ENCODE data around the gene PIK3C2G.
A peak's percentile ranks its signal among the peaks of the same experiment; 100 is the strongest.

Gene PIK3C2G

GRCh38 chr12:18355429-18355828, 94.1 kb downstream of the PIK3C2G start:
- no peaks in the 10 kb centered on the region for H3K4me1 ChIP-seq (ENCODE audit: insufficient read depth, low read length)
- H3K36me3 ChIP-seq (ENCODE audit: insufficient read depth, low read depth, low read length), result no peaks in the 10 kb centered on the region
- H3K27ac ChIP-seq (ENCODE audit: low read length), result no peak overlapping the region
- H3K9ac ChIP-seq (ENCODE audit: low read depth, low read length), result no peak overlapping the region
- no peaks in the 10 kb centered on the region for H3K27me3 ChIP-seq (ENCODE audit: insufficient read depth, low read length)
- no peak overlapping the region for H3K4me3 ChIP-seq (ENCODE audit: low read length)
- H3K9me3 ChIP-seq (ENCODE audit: insufficient read depth, low read depth, low read length), result no peaks in the 10 kb centered on the region

GRCh38 chr12:18358077-18358476, 96.8 kb downstream of the PIK3C2G start:
- Histone ChIP-seq H3K27ac (ENCODE audit: low read length) (no peak overlapping the region), H3K36me3 (ENCODE audit: insufficient read depth, low read depth, low read length) (no peaks in the 10 kb centered on the region), H3K9ac (ENCODE audit: low read depth, low read length) (no peak overlapping the region), H3K4me1 (ENCODE audit: insufficient read depth, low read length) (peaks cover under 1% of the 10 kb centered on the region; the same call in 1 of the 2 replicates), H3K9me3 (ENCODE audit: insufficient read depth, low read depth, low read length) (peaks cover 15% of the 10 kb centered on the region), H3K27me3 (ENCODE audit: insufficient read depth, low read length) (no peaks in the 10 kb centered on the region), H3K4me3 (ENCODE audit: low read length) (no peak overlapping the region)

GRCh38 chr12:18358930-18359329, 97.6 kb downstream of the PIK3C2G start:
- H3K9ac ChIP-seq (ENCODE audit: low read depth, low read length), result no peak overlapping the region
- no peak overlapping the region for H3K4me3 ChIP-seq (ENCODE audit: low read length)
- H3K27me3 ChIP-seq (ENCODE audit: insufficient read depth, low read length), result no peaks in the 10 kb centered on the region
- peaks cover 8% of the 10 kb centered on the region; the same call in 1 of the 2 replicates for H3K4me1 ChIP-seq (ENCODE audit: insufficient read depth, low read length)
- no peak overlapping the region for H3K27ac ChIP-seq (ENCODE audit: low read length)
- no peaks in the 10 kb centered on the region for H3K36me3 ChIP-seq (ENCODE audit: insufficient read depth, low read depth, low read length)
- peaks cover 17% of the 10 kb centered on the region for H3K9me3 ChIP-seq (ENCODE audit: insufficient read depth, low read depth, low read length)

- H3K4me3 ChIP-seq (ENCODE audit: low read length), result no peak overlapping the region
- H3K4me1 ChIP-seq (ENCODE audit: insufficient read depth, low read length), result peaks cover 8% of the 10 kb centered on the region; the same call in 1 of the 2 replicates
- H3K27ac ChIP-seq (ENCODE audit: low read length), result no peak overlapping the region
- no peak overlapping the region for H3K9ac ChIP-seq (ENCODE audit: low read depth, low read length)
- no peaks in the 10 kb centered on the region for H3K36me3 ChIP-seq (ENCODE audit: insufficient read depth, low read depth, low read length)
- H3K27me3 ChIP-seq (ENCODE audit: insufficient read depth, low read length), result no peaks in the 10 kb centered on the region
- peaks cover 17% of the 10 kb centered on the region for H3K9me3 ChIP-seq (ENCODE audit: insufficient read depth, low read depth, low read length)
Measured at GRCh38 chr12:18361433-18361832, 100.1 kb downstream of the PIK3C2G start.

- Histone ChIP-seq H3K27ac (ENCODE audit: low read length) (no peak overlapping the region), H3K4me1 (ENCODE audit: insufficient read depth, low read length) (peaks cover 8% of the 10 kb centered on the region; the same call in 1 of the 2 replicates), H3K27me3 (ENCODE audit: insufficient read depth, low read length) (no peaks in the 10 kb centered on the region), H3K4me3 (ENCODE audit: low read length) (0 out of 2 replicates have a peak overlapping the region, but pooled peaks have one; percentile 23), H3K9ac (ENCODE audit: low read depth, low read length) (no peak overlapping the region), H3K36me3 (ENCODE audit: insufficient read depth, low read depth, low read length) (no peaks in the 10 kb centered on the region), H3K9me3 (ENCODE audit: insufficient read depth, low read depth, low read length) (peaks cover 17% of the 10 kb centered on the region)
Measured at GRCh38 chr12:18363321-18363720, 102.0 kb downstream of the PIK3C2G start.

GRCh38 chr12:18368594-18368993, 107.3 kb downstream of the PIK3C2G start:
- Histone ChIP-seq H3K4me3 (ENCODE audit: low read length) (no peak overlapping the region), H3K4me1 (ENCODE audit: insufficient read depth, low read length) (0 out of 2 replicates have a peak, but pooled peaks cover 2% of the 10 kb centered on the region), H3K27ac (ENCODE audit: low read length) (no peak overlapping the region), H3K9ac (ENCODE audit: low read depth, low read length) (no peak overlapping the region), H3K36me3 (ENCODE audit: insufficient read depth, low read depth, low read length) (no peaks in the 10 kb centered on the region), H3K27me3 (ENCODE audit: insufficient read depth, low read length) (no peaks in the 10 kb centered on the region), H3K9me3 (ENCODE audit: insufficient read depth, low read depth, low read length) (no peaks in the 10 kb centered on the region)

GRCh38 chr12:18373181-18373580, 111.9 kb downstream of the PIK3C2G start:
- Histone ChIP-seq H3K9me3 (ENCODE audit: insufficient read depth, low read depth, low read length) (peaks cover 22% of the 10 kb centered on the region), H3K27ac (ENCODE audit: low read length) (no peak overlapping the region), H3K9ac (ENCODE audit: low read depth, low read length) (no peak overlapping the region), H3K36me3 (ENCODE audit: insufficient read depth, low read depth, low read length) (no peaks in the 10 kb centered on the region), H3K4me1 (ENCODE audit: insufficient read depth, low read length) (no peaks in the 10 kb centered on the region), H3K4me3 (ENCODE audit: low read length) (no peak overlapping the region), H3K27me3 (ENCODE audit: insufficient read depth, low read length) (no peaks in the 10 kb centered on the region)

GRCh38 chr12:18375131-18375530, 113.8 kb downstream of the PIK3C2G start:
- no peaks in the 10 kb centered on the region for H3K27me3 ChIP-seq (ENCODE audit: insufficient read depth, low read length)
- H3K4me1 ChIP-seq (ENCODE audit: insufficient read depth, low read length), result no peaks in the 10 kb centered on the region
- no peak overlapping the region for H3K9ac ChIP-seq (ENCODE audit: low read depth, low read length)
- H3K36me3 ChIP-seq (ENCODE audit: insufficient read depth, low read depth, low read length), result no peaks in the 10 kb centered on the region
- no peak overlapping the region; the same call in 1 of the 2 replicates for H3K4me3 ChIP-seq (ENCODE audit: low read length)
- H3K27ac ChIP-seq (ENCODE audit: low read length), result no peak overlapping the region
- peaks cover 22% of the 10 kb centered on the region for H3K9me3 ChIP-seq (ENCODE audit: insufficient read depth, low read depth, low read length)

- Histone ChIP-seq H3K27me3 (ENCODE audit: insufficient read depth, low read length) (no peaks in the 10 kb centered on the region), H3K9me3 (ENCODE audit: insufficient read depth, low read depth, low read length) (peaks cover 22% of the 10 kb centered on the region), H3K9ac (ENCODE audit: low read depth, low read length) (no peak overlapping the region), H3K27ac (ENCODE audit: low read length) (no peak overlapping the region), H3K4me1 (ENCODE audit: insufficient read depth, low read length) (no peaks in the 10 kb centered on the region), H3K36me3 (ENCODE audit: insufficient read depth, low read depth, low read length) (no peaks in the 10 kb centered on the region), H3K4me3 (ENCODE audit: low read length) (no peak overlapping the region)
Measured at GRCh38 chr12:18375583-18375982, 114.3 kb downstream of the PIK3C2G start.

- Histone ChIP-seq H3K27ac (ENCODE audit: low read length) (no peak overlapping the region), H3K9ac (ENCODE audit: low read depth, low read length) (no peak overlapping the region), H3K36me3 (ENCODE audit: insufficient read depth, low read depth, low read length) (no peaks in the 10 kb centered on the region), H3K27me3 (ENCODE audit: insufficient read depth, low read length) (no peaks in the 10 kb centered on the region), H3K9me3 (ENCODE audit: insufficient read depth, low read depth, low read length) (no peaks in the 10 kb centered on the region), H3K4me1 (ENCODE audit: insufficient read depth, low read length) (peaks cover 11% of the 10 kb centered on the region; the same call in 1 of the 2 replicates), H3K4me3 (ENCODE audit: low read length) (no peak overlapping the region)
Measured at GRCh38 chr12:18382236-18382885, 121.0 kb downstream of the PIK3C2G start.

- H3K36me3 ChIP-seq (ENCODE audit: insufficient read depth, low read depth, low read length), result no peaks in the 10 kb centered on the region
Measured at GRCh38 chr12:18383203-18383602, 121.9 kb downstream of the PIK3C2G start.

GRCh38 chr12:18387706-18388105, 126.4 kb downstream of the PIK3C2G start:
- no peak overlapping the region for H3K9ac ChIP-seq (ENCODE audit: low read depth, low read length)
- no peaks in the 10 kb centered on the region for H3K9me3 ChIP-seq (ENCODE audit: insufficient read depth, low read depth, low read length)
- H3K4me1 ChIP-seq (ENCODE audit: insufficient read depth, low read length), result peaks cover 9% of the 10 kb centered on the region; the same call in 1 of the 2 replicates
- H3K36me3 ChIP-seq (ENCODE audit: insufficient read depth, low read depth, low read length), result no peaks in the 10 kb centered on the region
- H3K27ac ChIP-seq (ENCODE audit: low read length), result no peak overlapping the region
- H3K4me3 ChIP-seq (ENCODE audit: low read length), result no peak overlapping the region
- H3K27me3 ChIP-seq (ENCODE audit: insufficient read depth, low read length), result no peaks in the 10 kb centered on the region

More at GRCh38 chr12:18383203-18383602, 121.9 kb downstream of the PIK3C2G start:
- peaks cover 11% of the 10 kb centered on the region; the same call in 1 of the 2 replicates for H3K4me1 ChIP-seq (ENCODE audit: insufficient read depth, low read length)
- H3K27ac ChIP-seq (ENCODE audit: low read length), result no peak overlapping the region
- H3K9ac ChIP-seq (ENCODE audit: low read depth, low read length), result no peak overlapping the region
- no peaks in the 10 kb centered on the region for H3K27me3 ChIP-seq (ENCODE audit: insufficient read depth, low read length)
- no peak overlapping the region for H3K4me3 ChIP-seq (ENCODE audit: low read length)
- no peaks in the 10 kb centered on the region for H3K9me3 ChIP-seq (ENCODE audit: insufficient read depth, low read depth, low read length)

Measured in iPS-20b (cell line).